Psoas muscle (tissue), 8 donors: Measurements from ENCODE around the gene RNASE7. TPM values are rescaled to one million over a fixed set of nuclear protein-coding genes. Genes with fewer than 3 reads are reported as not detected.
A peak's percentile ranks its signal among the peaks of the same experiment; 100 is the strongest.

Source experiments
- ATAC-seq, 4 donors: fragments of 200-7000 bp; cut with Tn5 transposase; one replicate each; pipeline ENCODE4 v1.9.1; 2020; ENCODE audit warnings: moderate library complexity in 3 of 4, mild to moderate bottlenecking in 2 of 4
- DNase-seq, 2 donors: peaks; one replicate each; pipeline ENCODE4 v3.0.0-alpha.2; 2020
- H3K27ac ChIP-seq: fragments of 200-600 bp; one replicate; pipeline ENCODE4 v1.8.0; 2022
- H3K27me3 ChIP-seq, 3 donors: fragments of 200-600 bp in 1 of 3; one replicate each; pipeline versions ENCODE4 v1.6.1 to v1.8.0; 2013 to 2022; ENCODE audit warnings: low read length in 2 of 3, mild to moderate bottlenecking in 2 of 3, moderate library complexity in 1 of 3; ENCODE audit not compliant: insufficient read depth in 3 of 3
- H3K36me3 ChIP-seq, 2 donors: fragments of 200-600 bp in 1 of 2; one replicate each; pipeline versions ENCODE4 v1.6.1 to v1.8.0; 2013 to 2022; ENCODE audit warnings: low read depth in 1 of 2, mild to moderate bottlenecking in 1 of 2, moderate library complexity in 1 of 2; ENCODE audit not compliant: insufficient read depth in 1 of 2
- H3K4me1 ChIP-seq: fragments of 200-600 bp; one replicate; pipeline ENCODE4 v1.8.0; 2022
- H3K4me3 ChIP-seq: fragments of 200-600 bp; one replicate; pipeline ENCODE4 v1.8.0; 2022; ENCODE audit warnings: mild to moderate bottlenecking
- H3K9me3 ChIP-seq: fragments of 200-600 bp; one replicate; pipeline ENCODE4 v1.8.0; 2022
- CTCF ChIP-seq: fragments of 200-600 bp; IDR thresholded peaks from one replicate; pipeline ENCODE4 v1.8.0; 2022; ENCODE audit warnings: antibody characterized with exemption
- WGBS, 3 donors: extraction: QIAGEN DNeasy Blood & Tissue Kit; methylation state at CpG; one replicate each; pipeline versions ENCODE4 v1.1.6 to v1.1.7; 2013; 5-methylcytosine and 5-hydroxymethylcytosine counted together
- intact Hi-C, 2 donors: fragments of 100-400 bp; cut with DNase I; formaldehyde crosslinking; loops; one replicate each; pipeline versions ENCODE4 v1.11.0 to v1.14.2; 2022
- polyA plus RNA-seq, 3 donors: library from polyadenylated mRNA; stranded (reverse); fragments of 200-250 nt; gene quantifications; one replicate each; pipeline ENCODE4 v1.2.3, GENCODE V29; 2013
- total RNA-seq, 4 donors: library from RNA; stranded (reverse); fragmentation: NEBNext Ultra II Directional in 2 of 4; extraction: Animal tissue kit (Norgen Biotek cat#: 25700) in 2 of 4; gene quantifications; one replicate each; pipeline versions ENCODE4 v1.2.1 to v1.2.4, GENCODE V29; 2021 to 2023
- donor health status: healthy with polysubstance abuse.
- donor health status: DM: no; HTN: no; CAD: no; lungs with moderate emphysema.
- donor health status: Bipolar disorder and iron deficiency.
- donor health status: healthy.
- donor health status: DM: yes; HTN: yes; CAD: no.
- donor health status: DM: no; HTN: no; CAD: no.
- donor health status: DM: no; HTN: no; CAD: no.
- donor health status: DM: yes; HTN: yes; CAD: no.

The RNASE7 gene
- total and polyA plus RNA-seq, 7 donors = 0.15 to 1.9 (median 0.38) TPM; not detected in 1

DNA sequence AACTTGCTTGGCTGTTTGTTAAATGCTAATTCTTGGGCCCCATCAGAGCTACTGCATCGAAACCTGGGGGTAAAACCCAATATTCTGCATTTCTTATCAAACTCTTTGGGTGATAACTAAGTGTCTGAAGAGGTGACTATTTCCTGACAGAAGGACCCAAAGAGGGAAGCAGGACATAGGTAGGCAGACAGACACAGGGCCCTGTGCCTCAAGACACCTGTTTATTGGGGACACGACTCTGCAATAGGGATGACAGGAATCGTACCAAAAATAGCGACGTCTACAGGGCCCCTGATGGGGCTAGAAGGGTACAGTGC is 47.7 kb downstream of the RNASE7 start:
- H3K36me3 ChIP-seq = peaks cover 0 to 72% of the 10 kb centered on the region in 2 donors
- DNase-seq (no peak), ATAC-seq (no peak)
- H3K27me3 ChIP-seq = no peaks in the 10 kb centered on the region
- no peak overlapping the region for H3K27ac ChIP-seq
- no peak overlapping the region for H3K4me3 ChIP-seq
- no peak for TF ChIP-seq CTCF
- no peaks in the 10 kb centered on the region for H3K9me3 ChIP-seq
- no peaks in the 10 kb centered on the region for H3K4me1 ChIP-seq
- intact Hi-C loops = loop anchor here (2.0 to 10.0 kb wide), 3 partner anchors 17 to 405 kb away; partner anchors contain the start of genes ANG (in 1 of the 2) and RNASE4 (in 1 of the 2)
- WGBS, 3 donors = 74 to 84% (median 75%) methylated on average over 5 of the region's 5 CpGs

DNA sequence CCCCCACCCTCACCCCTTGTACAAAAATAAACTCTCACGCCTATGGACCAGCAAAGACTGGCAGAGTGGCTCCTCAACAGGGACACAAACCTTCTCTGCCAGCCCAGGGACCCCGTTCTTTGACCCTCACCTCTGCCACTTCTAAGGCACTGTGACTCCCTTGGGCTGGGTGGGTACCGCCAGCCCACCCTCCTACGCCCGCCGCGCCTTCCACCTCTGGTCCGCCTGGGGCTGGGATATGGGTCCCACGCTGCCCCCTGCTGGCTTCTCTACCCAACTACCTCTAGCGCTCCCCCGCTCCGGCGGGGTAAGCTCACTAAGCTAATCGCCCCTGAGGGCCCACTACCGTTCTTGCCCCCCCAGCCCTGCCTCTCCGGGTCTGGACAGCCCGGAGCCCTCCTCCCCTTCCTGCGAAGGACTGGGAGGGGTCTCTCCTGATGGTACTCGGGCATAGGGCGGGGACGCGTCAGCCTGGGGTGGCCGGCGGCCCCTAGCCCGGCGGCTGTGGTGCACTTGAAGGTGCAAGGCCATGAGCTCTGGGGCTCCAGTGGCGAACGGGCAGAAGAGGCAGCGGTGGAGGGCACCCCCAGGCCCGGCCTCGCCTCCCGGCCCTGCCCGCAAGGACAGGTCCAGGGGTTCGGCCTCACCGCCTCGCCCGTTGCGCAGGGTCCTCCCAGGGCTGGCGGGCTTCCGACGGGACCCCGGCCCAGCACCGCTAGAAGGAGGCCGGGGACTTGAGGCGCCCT is 48.2 kb downstream of the RNASE7 start:
- H3K36me3 ChIP-seq = peaks cover 0 to 67% of the 10 kb centered on the region in 2 donors
- H3K27me3 ChIP-seq = no peaks in the 10 kb centered on the region
- intact Hi-C loops = loop anchor here in 1 of 2 donors (5.0 to 10.0 kb wide), 2 partner anchors 73 to 406 kb away; partner anchors contain the start of genes ANG and RNASE4
- H3K4me3 ChIP-seq = no peak overlapping the region
- DNase-seq (no peak), ATAC-seq (peak in 1 of 4 donors; percentile 33)
- H3K4me1 ChIP-seq = no peaks in the 10 kb centered on the region
- WGBS, 3 donors = 90 to 91% (median 91%) methylated on average over 37 to 45 of the region's 45 CpGs
- H3K27ac ChIP-seq = no peak overlapping the region
- no peaks in the 10 kb centered on the region for H3K9me3 ChIP-seq
- TF ChIP-seq CTCF = peak; percentile 31

GRCh38 chr14:21090940-21091663 is 48.9 kb downstream of the RNASE7 start:
- no peak overlapping the region for H3K4me3 ChIP-seq
- H3K9me3 ChIP-seq = no peaks in the 10 kb centered on the region
- ATAC-seq = no peak
- peaks cover 2% of the 10 kb centered on the region for H3K4me1 ChIP-seq
- H3K27ac ChIP-seq = no peak overlapping the region
- peaks cover 0 to 60% of the 10 kb centered on the region in 2 donors for H3K36me3 ChIP-seq
- WGBS, 3 donors = 92% methylated on average over 43 to 45 of the region's 45 CpGs
- no peaks in the 10 kb centered on the region for H3K27me3 ChIP-seq
- DNase-seq = no peak
- intact Hi-C loops = loop anchor here in 1 of 2 donors (5.0 to 10.0 kb wide), 2 partner anchors 74 to 406 kb away; partner anchors contain the start of genes ANG and RNASE4
- no peak for TF ChIP-seq CTCF

- intact Hi-C loops = loop anchor here in 1 of 2 donors (5.0 to 10.0 kb wide), 2 partner anchors 75 to 407 kb away; partner anchors contain the start of genes ANG and RNASE4
- no peak overlapping the region for H3K27ac ChIP-seq
- no peak for DNase-seq
Measured at GRCh38 chr14:21091821-21092272, 49.7 kb downstream of the RNASE7 start.

More at GRCh38 chr14:21091821-21092272, 49.7 kb downstream of the RNASE7 start:
- H3K27me3 ChIP-seq = no peaks in the 10 kb centered on the region
- no peaks in the 10 kb centered on the region for H3K9me3 ChIP-seq
- ATAC-seq = peak in 3 of 4 donors; percentile 2 to 11 (median 4)
- peaks cover 4% of the 10 kb centered on the region for H3K4me1 ChIP-seq
- H3K4me3 ChIP-seq = no peak overlapping the region
- 91 to 94% (median 91%) methylated on average over 39 to 42 of the region's 42 CpGs for WGBS, 3 donors
- TF ChIP-seq CTCF = no peak
- peaks cover 0 to 52% of the 10 kb centered on the region in 2 donors for H3K36me3 ChIP-seq
